Panc1 (cell line): ENCODE measurements around the gene DYNC1H1. TPM values are rescaled to one million over a fixed set of nuclear protein-coding genes. Genes with fewer than 3 reads are reported as not detected.

Experiments
- ATAC-seq: fragments of 200-7000 bp; cut with Tn5 transposase; 2 replicates; pipeline ENCODE4 v1.9.1; 2020; ENCODE audit warnings: mild to moderate bottlenecking, moderate library complexity
- BruUV-seq: library from RNA; stranded (reverse); fragments of 400-500 nt; replicated peaks from 2 replicates; lab custom pipeline; 2021; lab: Mats Ljungman, UMichigan
- CTCF ChIA-PET: fragments of 300-600 bp; sonication (Branson Sonifier 250); formaldehyde crosslinking; loops from one replicate; lab custom pipeline; 2022; ENCODE audit warnings: antibody characterized with exemption; lab: Charles Lee
- POLR2A ChIA-PET: fragments of 300-600 bp; sonication (Branson Sonifier 250); formaldehyde crosslinking; loops from one replicate; lab custom pipeline; 2022; ENCODE audit warnings: antibody characterized with exemption; lab: Charles Lee
- DNase-seq: peaks from one replicate; pipeline ENCODE4 v3.0.0-alpha.2; 2010; ENCODE audit warnings: low read depth, low spot score
- H3K27ac ChIP-seq: 2 replicates; pipeline ENCODE4 v1.5.1; 2011; ENCODE audit warnings: mild to moderate bottlenecking, low read length, inconsistent platforms
- H3K27me3 ChIP-seq: fragments of 200-500 bp; sonication (Bioruptor generic); 2 replicates; pipeline ENCODE4 v1.6.0; 2014; ENCODE audit warnings: low read length, inconsistent platforms; ENCODE audit not compliant: control insufficient read depth, insufficient read depth
- H3K36me3 ChIP-seq: fragments of 200-500 bp; sonication (Bioruptor generic); 2 replicates; pipeline ENCODE4 v1.5.1; 2014; ENCODE audit warnings: inconsistent platforms, mild to moderate bottlenecking, low read length, moderate library complexity; ENCODE audit not compliant: control insufficient read depth, insufficient read depth
- H3K4me1 ChIP-seq: 2 replicates; pipeline ENCODE4 v1.5.1; 2011; ENCODE audit warnings: inconsistent platforms, mild to moderate bottlenecking, low read length, moderate library complexity; ENCODE audit not compliant: control insufficient read depth, insufficient read depth
- H3K4me3 ChIP-seq, 2 experiments: 2 replicates each; pipeline ENCODE4 v1.5.1; 2011 to 2012; ENCODE audit warnings: low read depth in 2 of 2, low read length in 2 of 2, mild to moderate bottlenecking in 2 of 2, inconsistent platforms in 1 of 2, moderate library complexity in 1 of 2
- H3K9me3 ChIP-seq: fragments of 200-500 bp; sonication (Bioruptor generic); 2 replicates; pipeline ENCODE4 v1.5.1; 2014; ENCODE audit warnings: low read depth, mild to moderate bottlenecking, inconsistent platforms, low read length, moderate library complexity; ENCODE audit not compliant: control insufficient read depth, insufficient read depth
- CTCF ChIP-seq: fragments of 450-650 bp; IDR thresholded peaks from 2 replicates; pipeline ENCODE4 v1.5.1; 2017; ENCODE audit warnings: mild to moderate bottlenecking
- POLR2AphosphoS5 ChIP-seq: IDR thresholded peaks from 2 replicates; pipeline ENCODE4 v1.6.1; 2012; ENCODE audit warnings: mild to moderate bottlenecking, low read depth, low read length, moderate library complexity
- SIN3A ChIP-seq: IDR thresholded peaks from 2 replicates; pipeline ENCODE4 v1.6.1; 2012; ENCODE audit warnings: low read depth, mild to moderate bottlenecking, low read length, moderate library complexity, borderline replicate concordance; ENCODE audit not compliant: insufficient read depth
- TCF7L2 ChIP-seq: IDR thresholded peaks from 2 replicates; pipeline ENCODE4 v1.6.1; 2011; ENCODE audit warnings: mild to moderate bottlenecking, low read depth, low read length, inconsistent platforms
- in situ Hi-C: cut with HindIII; loops from 2 replicates; pipeline ENCODE4 v1.10.0; 2016; ENCODE audit warnings: low sequenced_read_pairs, low pct_unique_long_range_greater_than_20kb
- intact Hi-C: fragments of 100-400 bp; cut with micrococcal nuclease; formaldehyde crosslinking; loops from one replicate; pipeline ENCODE4 v1.10.0; 2022; ENCODE audit not compliant: unreplicated experiment
- total RNA-seq: library from RNA; stranded (reverse); gene quantifications from one replicate; pipeline ENCODE4 v1.2.1, GENCODE V29; 2021; ENCODE audit not compliant: unreplicated experiment
- TF ChIP-seq, protein P1 (sequence below), 2 experiments: IDR thresholded peaks; 2 replicates each; pipeline ENCODE4 v1.6.1; 2011 to 2012; ENCODE audit warnings: low read depth in 2 of 2, control low read depth in 1 of 2, low read length in 1 of 2, mild to moderate bottlenecking in 1 of 2, moderate library complexity in 1 of 2; ENCODE audit not compliant: insufficient read depth in 1 of 2

DYNC1H1 gene
- total RNA-seq, 1 experiment from 2014 or later: 382 TPM

DNA sequence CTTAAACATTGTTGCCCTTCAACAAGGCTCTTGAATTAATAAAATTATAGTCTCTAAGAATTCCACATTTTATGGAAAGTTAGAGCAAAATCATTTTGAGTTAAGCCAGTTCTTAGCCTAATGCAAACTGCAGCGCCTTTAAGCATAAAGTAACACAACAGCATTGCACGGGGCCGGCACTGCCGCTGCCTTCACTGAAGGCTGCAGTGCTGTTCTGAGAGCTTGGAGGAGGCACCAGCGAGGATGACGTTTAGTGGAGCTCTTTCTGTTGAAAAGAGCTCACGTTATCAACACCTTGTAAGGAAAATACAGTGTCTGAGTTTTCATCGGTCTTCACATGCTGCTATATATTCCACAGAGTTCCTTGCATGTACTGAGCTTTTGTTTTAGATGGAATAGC is 38.3 kb upstream of the DYNC1H1 start:
- ChIA-PET POLR2A (no interaction called here), CTCF (no interaction called here)
- no TSS peak for BruUV-seq
- Histone ChIP-seq H3K9me3 (no peaks in the 10 kb centered on the region), H3K36me3 (peaks cover 3% of the 10 kb centered on the region; the same call in 1 of the 2 replicates), H3K27ac (no peak overlapping the region), H3K27me3 (no peaks in the 10 kb centered on the region), H3K4me1 (no peaks in the 10 kb centered on the region), H3K4me3 (no peak overlapping the region)
- DNase-seq (no peak), ATAC-seq (no peak)
- in situ Hi-C loops: no loop called here
- TF ChIP-seq TCF7L2 (no peak), SIN3A (no peak), POLR2AphosphoS5 (no peak), CTCF (no peak)
- TF ChIP-seq, protein P1, sequence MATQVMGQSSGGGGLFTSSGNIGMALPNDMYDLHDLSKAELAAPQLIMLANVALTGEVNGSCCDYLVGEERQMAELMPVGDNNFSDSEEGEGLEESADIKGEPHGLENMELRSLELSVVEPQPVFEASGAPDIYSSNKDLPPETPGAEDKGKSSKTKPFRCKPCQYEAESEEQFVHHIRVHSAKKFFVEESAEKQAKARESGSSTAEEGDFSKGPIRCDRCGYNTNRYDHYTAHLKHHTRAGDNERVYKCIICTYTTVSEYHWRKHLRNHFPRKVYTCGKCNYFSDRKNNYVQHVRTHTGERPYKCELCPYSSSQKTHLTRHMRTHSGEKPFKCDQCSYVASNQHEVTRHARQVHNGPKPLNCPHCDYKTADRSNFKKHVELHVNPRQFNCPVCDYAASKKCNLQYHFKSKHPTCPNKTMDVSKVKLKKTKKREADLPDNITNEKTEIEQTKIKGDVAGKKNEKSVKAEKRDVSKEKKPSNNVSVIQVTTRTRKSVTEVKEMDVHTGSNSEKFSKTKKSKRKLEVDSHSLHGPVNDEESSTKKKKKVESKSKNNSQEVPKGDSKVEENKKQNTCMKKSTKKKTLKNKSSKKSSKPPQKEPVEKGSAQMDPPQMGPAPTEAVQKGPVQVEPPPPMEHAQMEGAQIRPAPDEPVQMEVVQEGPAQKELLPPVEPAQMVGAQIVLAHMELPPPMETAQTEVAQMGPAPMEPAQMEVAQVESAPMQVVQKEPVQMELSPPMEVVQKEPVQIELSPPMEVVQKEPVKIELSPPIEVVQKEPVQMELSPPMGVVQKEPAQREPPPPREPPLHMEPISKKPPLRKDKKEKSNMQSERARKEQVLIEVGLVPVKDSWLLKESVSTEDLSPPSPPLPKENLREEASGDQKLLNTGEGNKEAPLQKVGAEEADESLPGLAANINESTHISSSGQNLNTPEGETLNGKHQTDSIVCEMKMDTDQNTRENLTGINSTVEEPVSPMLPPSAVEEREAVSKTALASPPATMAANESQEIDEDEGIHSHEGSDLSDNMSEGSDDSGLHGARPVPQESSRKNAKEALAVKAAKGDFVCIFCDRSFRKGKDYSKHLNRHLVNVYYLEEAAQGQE (IDR thresholded peaks at IDR 0.05; ENCODE audit: insufficient read depth in 1 of 2, low read depth in 2 of 2, low read length in 1 of 2): no peak
- intact Hi-C loops: no loop called here

- ChIA-PET CTCF (no interaction called here), POLR2A (no interaction called here)
- BruUV-seq: TSS peak; percentile 29
- Histone ChIP-seq H3K27me3 (no peaks in the 10 kb centered on the region), H3K36me3 (peaks cover 2% of the 10 kb centered on the region; the same call in 1 of the 2 replicates), H3K4me3 (no peak overlapping the region), H3K9me3 (no peaks in the 10 kb centered on the region), H3K4me1 (no peaks in the 10 kb centered on the region), H3K27ac (no peak overlapping the region)
- in situ Hi-C loops: no loop called here
- DNase-seq (no peak), ATAC-seq (no peak)
- intact Hi-C loops: no loop called here
- TF ChIP-seq TCF7L2 (no peak), POLR2AphosphoS5 (no peak), CTCF (no peak), SIN3A (no peak)
- TF ChIP-seq, protein P1 (IDR thresholded peaks at IDR 0.05; ENCODE audit: insufficient read depth in 1 of 2, low read depth in 2 of 2, low read length in 1 of 2): no peak
Observed at GRCh38 chr14:101926620-101927019, 37.8 kb upstream of the DYNC1H1 start.
